Measurements from ENCODE around the gene PTGS2.
A peak's percentile ranks its signal among the peaks of the same experiment; 100 is the strongest.

Gene PTGS2

GRCh38 chr1:186708694-186709097, 28.5 kb upstream of the PTGS2 start:
- Histone ChIP-seq H3K36me3 (replicated peaks) (no peaks in the 10 kb centered on the region), H3K27me3 (replicated peaks) (no peaks in the 10 kb centered on the region), H3K27ac (peak overlapping the region; percentile 32), H3K4me3 (ENCODE audit: low read depth, low read length) (no peak overlapping the region)
- in situ Hi-C loops (cut with HindIII; ENCODE audit: low pct_ligation_motif_present, low sequenced_read_pairs) = no loop called here
- DNase-seq = peak; percentile 20
- no peak for TF ChIP-seq CTCF (IDR thresholded peaks at IDR 0.05; ENCODE audit: low read depth, low read length, missing control alignments)

DNA sequence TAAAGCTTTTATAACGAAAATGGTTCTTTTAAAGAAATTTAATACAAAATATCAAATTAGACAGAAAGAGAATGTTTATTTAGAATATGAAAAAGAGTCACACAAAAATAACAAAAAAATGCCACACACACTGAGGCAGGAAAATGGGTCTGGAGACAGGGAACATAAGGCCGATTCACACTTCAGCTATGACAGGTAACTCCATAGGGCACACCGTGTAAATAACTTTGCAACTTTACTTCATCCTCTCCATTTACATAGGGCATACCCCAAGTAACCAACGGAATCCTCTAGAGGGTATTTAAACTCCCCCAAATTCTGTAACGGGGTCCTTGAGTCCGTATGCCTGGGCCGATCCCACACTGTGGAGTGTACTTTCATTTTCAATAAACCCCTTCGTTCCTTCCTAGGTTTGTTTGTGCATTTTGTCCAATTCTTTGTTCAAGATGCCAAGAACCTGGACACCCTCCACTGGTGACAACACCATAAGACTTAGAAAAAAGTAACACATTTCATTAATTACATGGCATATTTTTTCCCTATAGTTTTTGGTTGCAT, 23.1 kb upstream of the PTGS2 start:
- in situ Hi-C loops (cut with HindIII; ENCODE audit: low pct_ligation_motif_present, low sequenced_read_pairs) = no loop called here
- Histone ChIP-seq H3K4me3 (ENCODE audit: low read depth, low read length) (no peak overlapping the region), H3K27ac (no peak overlapping the region), H3K36me3 (replicated peaks) (no peaks in the 10 kb centered on the region), H3K27me3 (replicated peaks) (no peaks in the 10 kb centered on the region)
- no peak for TF ChIP-seq CTCF (IDR thresholded peaks at IDR 0.05; ENCODE audit: low read depth, low read length, missing control alignments)
- no peak for DNase-seq

DNA sequence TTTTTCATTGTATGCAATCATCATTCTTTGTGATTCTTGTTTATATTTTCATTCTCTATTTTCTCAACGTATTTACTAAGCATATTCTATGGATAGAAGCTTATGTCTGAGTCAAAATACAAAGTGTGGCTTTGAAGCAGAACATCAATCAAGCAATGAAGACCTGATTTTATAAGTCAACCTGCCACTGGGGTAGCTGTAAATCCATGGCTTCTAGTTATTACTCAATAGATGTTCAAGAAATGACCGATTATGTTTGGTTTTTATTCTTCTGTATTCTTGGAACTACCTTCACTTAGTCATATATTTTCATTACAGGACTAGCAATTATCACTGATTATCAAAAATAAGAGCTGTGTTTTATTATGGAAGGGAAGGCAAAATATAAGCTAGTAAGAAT, 20.5 kb upstream of the PTGS2 start:
- no peak for DNase-seq
- H3K4me3 ChIP-seq (ENCODE audit: low read depth, low read length) = no peak overlapping the region
- no peaks in the 10 kb centered on the region for H3K27me3 ChIP-seq (replicated peaks)
- no peaks in the 10 kb centered on the region for H3K36me3 ChIP-seq (replicated peaks)
- H3K27ac ChIP-seq = no peak overlapping the region
- no peak for TF ChIP-seq CTCF (IDR thresholded peaks at IDR 0.05; ENCODE audit: low read depth, low read length, missing control alignments)
- in situ Hi-C loops (cut with HindIII; ENCODE audit: low pct_ligation_motif_present, low sequenced_read_pairs) = no loop called here

DNA sequence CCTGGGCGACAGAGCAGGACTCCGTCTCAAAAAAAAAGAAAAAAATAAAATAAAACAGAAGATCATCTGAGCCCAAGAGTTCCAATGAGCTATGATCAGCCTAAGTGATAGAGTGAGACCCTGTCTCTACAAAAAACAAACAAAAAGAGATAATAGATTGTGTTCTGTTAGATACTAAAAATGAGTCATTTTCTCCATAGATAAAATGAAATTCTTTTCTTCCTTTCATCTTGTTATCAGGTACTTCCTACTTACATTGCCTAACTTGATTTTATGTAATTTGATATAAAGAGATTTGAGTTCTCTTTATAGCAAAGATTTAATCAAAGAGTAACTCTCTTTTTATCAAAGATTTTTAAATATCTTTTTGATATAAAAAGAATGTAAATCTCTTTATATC, 19.3 kb upstream of the PTGS2 start:
- Histone ChIP-seq H3K4me3 (ENCODE audit: low read depth, low read length) (no peak overlapping the region), H3K36me3 (replicated peaks) (no peaks in the 10 kb centered on the region), H3K27ac (no peak overlapping the region), H3K27me3 (replicated peaks) (no peaks in the 10 kb centered on the region)
- DNase-seq = no peak
- in situ Hi-C loops (cut with HindIII; ENCODE audit: low pct_ligation_motif_present, low sequenced_read_pairs) = no loop called here
- TF ChIP-seq CTCF (IDR thresholded peaks at IDR 0.05; ENCODE audit: low read depth, low read length, missing control alignments) = no peak

- Histone ChIP-seq H3K27me3 (replicated peaks) (no peaks in the 10 kb centered on the region), H3K27ac (no peak overlapping the region), H3K36me3 (replicated peaks) (no peaks in the 10 kb centered on the region), H3K4me3 (ENCODE audit: low read depth, low read length) (no peak overlapping the region)
- in situ Hi-C loops (cut with HindIII; ENCODE audit: low pct_ligation_motif_present, low sequenced_read_pairs) = no loop called here
- TF ChIP-seq CTCF (IDR thresholded peaks at IDR 0.05; ENCODE audit: low read depth, low read length, missing control alignments) = no peak
- DNase-seq = no peak
Measured at GRCh38 chr1:186689907-186690306, 9.7 kb upstream of the PTGS2 start.

GRCh38 chr1:186689376-186689775, 9.2 kb upstream of the PTGS2 start:
- TF ChIP-seq CTCF (IDR thresholded peaks at IDR 0.05; ENCODE audit: low read depth, low read length, missing control alignments) = no peak
- no peaks in the 10 kb centered on the region for H3K36me3 ChIP-seq (replicated peaks)
- H3K4me3 ChIP-seq (ENCODE audit: low read depth, low read length) = no peak overlapping the region
- H3K27me3 ChIP-seq (replicated peaks) = no peaks in the 10 kb centered on the region
- H3K27ac ChIP-seq = no peak overlapping the region
- no peak for DNase-seq
- in situ Hi-C loops (cut with HindIII; ENCODE audit: low pct_ligation_motif_present, low sequenced_read_pairs) = no loop called here
